Right hindlimb (tissue), 1 donor: Measurements from ENCODE around the gene ST3GAL3.

Experiments used
- DNase-seq: peaks from one replicate; pipeline ENCODE4 v3.0.0-alpha.2; 2018

The ST3GAL3 gene

DNA sequence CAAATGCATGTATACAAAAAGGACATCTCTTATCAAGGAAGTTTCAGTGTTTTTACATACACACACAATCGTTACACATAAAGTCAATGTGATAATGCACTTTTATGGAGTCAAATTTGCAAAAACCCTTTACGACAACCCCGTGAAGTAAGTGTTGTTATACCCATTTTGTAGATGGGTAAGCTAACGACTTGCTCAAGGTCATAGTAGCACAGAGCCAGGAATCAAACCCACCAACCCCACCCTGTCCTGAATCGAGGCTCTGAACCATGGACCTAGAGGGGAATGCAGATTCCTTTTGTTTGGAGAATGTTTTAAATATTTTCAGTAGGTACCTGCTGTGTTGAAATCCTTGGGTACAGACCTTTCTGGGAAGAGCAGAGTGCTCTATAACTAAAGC is 148.9 kb downstream of the ST3GAL3 start:
- DNase-seq = no peak

DNA sequence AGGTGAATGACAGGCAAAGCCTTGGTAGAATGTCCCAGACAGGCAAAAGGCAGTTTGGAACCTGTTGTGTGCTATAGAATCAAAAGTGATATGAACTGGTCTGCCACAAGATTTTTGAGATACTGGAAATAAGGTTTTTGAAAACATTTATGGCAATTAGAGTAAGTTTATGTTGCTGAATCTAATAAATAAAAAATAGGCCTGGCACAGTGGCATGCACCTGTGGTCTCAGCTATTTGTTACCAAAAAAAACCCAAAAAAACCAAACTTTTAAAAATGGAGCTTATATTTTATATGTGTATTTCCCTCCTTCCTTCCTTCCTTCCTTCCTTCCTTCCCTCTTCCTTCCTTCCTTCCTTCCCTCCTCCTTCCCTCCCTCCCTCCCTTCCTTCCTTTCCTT is 149.8 kb downstream of the ST3GAL3 start:
- no peak for DNase-seq

DNA sequence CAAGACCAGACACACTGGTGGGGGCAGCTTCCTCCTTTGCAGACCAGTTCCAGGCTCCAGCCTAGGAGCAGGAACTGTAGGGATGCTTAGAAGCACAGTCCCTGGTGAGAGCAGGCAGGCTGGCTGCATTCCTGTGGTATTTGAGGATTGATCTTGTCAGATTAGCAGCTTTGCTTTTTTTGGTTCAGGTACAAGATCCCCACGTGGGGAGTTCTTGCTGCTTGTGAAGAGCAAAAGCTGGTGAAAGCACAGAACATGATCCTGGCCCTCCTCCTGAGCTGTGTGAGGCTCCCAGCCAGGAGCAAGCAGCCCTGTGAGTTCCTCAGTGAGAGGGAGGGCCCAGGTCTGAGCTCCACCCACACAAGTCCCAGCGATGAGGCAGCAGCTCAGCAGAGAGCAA is 151.0 kb downstream of the ST3GAL3 start:
- peak; percentile 68 for DNase-seq

DNA sequence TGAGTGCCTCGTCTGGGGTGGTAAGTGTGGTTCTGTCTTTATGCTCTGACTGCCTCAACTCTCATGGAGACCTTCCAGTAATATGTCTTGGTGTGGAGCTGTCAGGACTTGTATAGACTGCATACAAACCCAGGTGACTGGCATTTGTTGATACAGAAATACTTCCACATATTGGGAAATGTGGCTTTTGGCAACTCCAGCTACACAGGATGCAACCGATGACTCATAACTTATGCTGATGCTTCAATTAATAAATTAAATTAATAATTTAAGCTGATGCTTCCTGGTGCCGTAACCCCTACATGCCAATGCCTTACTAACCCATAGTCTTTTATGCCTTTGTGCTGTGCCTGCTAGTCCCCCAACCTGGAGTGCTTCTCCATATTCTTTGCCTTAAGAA is 154.0 kb downstream of the ST3GAL3 start:
- DNase-seq = no peak

DNA sequence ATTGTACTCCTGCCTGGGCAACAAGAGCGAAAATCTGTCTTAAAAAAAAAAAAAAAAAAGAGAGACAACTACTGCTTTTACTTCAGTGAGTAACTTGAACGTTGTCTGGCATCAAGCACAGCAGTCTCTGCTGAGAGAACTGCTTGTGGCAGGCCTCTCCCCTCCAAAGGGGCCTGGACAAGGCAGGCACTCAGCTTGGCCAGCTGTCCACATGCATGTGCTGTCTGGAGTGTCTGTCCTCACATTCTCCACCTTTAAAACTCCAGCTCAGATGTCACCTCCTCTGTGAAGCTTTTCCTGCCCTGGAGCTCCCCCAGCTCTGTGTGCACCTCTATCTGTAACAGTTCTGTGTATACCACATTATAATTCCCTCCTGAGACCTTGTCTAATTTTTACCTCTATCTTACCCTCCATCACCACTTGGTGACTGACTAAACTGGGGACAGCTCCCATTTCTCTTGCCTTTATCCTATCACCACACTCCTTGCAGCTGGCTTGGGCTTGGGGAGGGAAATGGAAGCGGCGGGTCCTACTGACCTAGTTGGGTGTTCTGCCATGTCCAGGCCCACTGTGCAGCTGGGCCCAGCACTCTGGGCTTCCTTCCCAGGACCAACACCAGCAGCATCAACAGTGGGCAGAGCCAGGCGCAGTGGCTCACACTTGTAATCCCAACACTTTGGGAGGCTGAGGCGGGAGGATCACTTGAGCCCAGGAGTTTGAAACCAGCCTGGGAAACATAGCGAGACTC is 154.8 kb downstream of the ST3GAL3 start:
- no peak for DNase-seq

DNA sequence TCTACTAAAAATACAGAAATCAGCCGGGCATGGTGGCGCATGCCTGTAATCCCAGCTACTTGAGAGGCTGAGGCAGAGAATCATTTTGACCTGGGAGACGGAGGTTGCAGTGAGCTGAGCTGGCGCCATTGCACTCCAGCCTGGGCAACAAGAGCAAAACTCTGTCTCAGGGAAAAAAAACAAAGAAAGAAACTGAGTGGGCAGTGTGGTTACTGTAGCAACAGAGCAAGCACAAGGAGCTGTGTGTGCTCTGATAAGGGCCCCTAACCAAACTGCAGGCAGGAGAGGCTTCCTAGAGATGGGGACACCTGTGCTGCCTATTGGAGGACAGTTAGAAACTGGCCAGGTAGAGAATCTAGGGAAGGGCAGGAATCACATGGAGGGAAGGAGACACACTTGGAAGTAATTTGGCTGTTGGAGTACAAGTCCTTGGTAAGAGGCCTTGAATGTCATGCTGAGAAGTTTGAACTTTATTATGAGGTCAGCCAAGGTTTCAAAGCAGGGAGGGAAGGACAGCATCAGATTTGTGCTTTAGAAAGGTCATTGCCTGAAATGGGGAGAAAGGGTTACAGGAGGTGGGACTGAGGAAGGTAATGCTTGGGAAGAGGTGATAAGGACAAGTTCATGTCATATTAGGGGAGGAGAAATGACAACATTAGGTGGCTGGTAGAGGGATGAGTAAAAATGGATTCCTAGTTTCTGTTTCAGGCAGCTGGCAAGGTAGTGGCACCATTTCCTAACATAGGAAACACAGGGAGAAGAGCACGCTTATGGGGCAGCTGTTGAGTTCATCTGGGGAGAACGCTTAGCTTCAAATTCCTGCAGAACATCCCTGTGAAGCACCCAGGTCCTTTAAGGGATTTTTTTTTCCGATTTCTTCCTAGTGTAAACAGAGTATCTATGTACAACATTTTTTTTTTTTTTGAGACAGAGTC is 157.0 kb downstream of the ST3GAL3 start:
- DNase-seq = no peak

DNA sequence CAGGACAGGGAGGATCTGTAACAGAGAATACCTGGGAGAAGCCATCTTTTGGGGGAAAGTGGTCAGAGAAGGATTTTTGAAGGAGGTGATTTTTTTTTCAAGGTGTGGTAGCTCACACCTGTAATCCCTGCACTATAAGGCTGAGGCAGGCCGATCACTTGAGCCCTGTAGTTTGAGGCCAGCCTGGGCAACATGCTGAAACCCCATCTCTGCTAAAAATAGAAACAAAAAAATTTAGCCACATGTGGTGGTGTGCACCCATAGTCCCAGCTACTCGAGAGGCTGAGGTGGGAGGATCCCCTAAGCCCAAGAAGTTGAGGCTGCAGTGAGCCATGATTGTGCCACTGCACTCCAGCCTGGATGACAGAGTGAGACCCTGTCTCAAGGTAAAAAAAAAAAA is 158.9 kb downstream of the ST3GAL3 start:
- no peak for DNase-seq

DNA sequence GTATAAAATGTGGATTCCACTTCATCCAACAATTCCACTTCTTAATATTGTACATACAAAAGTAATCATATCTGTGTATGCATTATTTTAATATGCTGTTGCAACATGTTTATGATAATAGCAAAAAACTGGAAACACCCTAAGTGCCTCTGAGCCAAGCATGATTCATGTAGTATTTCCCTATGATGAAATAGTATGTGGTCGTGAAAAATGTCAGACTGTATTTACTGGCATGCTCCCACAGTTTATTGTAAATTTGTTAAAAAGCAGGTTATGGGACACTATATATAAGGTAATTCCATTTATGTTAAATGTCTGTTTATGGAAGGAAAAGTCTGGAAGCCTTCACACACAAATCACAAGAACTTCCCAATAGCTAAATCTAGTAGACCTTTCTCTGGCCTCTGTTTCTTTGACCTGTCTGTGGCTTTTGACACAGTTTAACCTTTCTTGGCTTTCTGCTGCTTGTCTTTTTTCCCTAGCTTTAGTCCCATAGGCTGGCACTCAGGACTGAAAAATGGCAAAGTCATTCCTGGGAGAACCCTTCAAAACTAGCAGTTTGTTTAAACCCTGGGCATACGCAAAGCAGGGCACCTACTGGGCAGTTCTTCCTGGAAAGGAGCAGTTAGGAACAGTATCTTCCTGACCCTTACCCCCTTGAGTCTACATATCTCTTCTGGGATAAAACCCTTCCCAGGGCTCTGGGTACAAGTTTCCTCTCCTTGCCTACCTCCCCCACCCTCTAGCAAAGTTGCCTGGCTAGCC is 160.8 kb downstream of the ST3GAL3 start:
- DNase-seq = no peak

DNA sequence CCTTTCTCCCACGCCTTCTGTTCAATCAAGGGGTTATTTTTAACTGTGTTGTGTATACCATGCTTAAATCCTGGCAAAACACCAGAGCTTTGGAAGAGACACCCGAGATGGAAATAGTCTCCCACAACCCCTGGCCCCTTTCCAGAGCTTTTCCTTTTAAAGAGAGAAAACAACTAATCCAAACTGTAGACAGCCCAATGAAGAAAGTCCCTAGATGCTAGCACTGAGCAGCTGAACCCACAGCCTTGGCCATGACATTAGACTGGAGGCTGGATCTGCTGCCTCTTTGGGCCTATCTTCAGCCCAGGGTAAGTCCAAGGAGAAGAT is 161.4 kb downstream of the ST3GAL3 start:
- peak; percentile 58 for DNase-seq

DNA sequence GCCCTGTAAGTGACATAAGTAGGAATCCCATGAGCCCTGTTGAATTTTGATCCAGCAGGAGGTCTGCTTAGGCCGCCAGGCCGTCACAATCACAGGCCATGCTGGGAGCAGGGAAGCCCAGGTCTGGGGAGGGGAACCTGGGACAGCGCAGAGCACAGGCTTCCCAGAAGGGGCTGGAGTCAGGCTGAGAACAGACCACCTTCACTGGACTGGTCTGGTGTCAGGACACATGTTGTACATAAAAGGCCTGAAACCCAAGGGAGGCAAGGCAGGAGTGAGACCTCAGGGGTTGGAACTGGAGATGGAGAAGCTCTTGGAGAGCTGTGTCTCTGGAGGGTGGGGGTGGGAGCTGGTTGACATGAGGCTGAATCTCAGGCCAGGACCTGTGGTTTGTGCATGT is 163.0 kb downstream of the ST3GAL3 start:
- no peak for DNase-seq

DNA sequence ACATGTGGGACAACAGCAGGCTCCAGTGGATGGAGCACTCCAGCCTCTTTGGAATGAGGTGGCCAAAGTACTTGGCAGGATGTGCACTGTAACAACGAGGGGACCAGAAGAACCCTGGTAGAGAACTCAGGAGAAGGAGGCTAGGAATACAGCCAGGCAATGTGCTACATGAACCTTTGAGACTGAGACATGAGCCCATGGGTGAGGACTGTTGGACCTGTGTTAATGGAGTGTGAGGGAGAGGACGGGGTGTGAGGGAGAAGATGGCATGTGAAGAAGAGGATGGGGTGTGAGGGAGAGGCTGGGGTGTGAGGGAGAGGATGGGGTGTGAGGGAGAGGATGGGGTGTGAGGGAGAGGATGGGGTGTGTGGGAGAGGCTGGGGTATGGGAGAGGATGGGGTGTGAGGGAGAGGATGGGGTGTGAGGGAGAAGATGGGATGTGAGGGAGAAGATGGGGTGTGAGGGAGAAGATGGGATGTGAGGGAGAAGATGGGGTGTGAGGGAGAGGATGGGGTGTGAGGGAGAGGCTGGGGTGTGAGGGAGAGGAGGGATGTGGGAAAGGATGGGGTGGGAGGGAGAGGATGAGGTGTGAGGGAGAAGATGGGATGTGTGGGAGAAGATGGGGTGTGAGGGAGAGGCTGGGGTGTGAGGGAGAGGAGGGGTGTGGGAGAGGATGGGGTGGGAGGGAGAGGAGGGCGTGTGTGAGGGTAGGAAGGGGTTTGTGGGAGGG is 164.0 kb downstream of the ST3GAL3 start:
- DNase-seq = no peak

DNA sequence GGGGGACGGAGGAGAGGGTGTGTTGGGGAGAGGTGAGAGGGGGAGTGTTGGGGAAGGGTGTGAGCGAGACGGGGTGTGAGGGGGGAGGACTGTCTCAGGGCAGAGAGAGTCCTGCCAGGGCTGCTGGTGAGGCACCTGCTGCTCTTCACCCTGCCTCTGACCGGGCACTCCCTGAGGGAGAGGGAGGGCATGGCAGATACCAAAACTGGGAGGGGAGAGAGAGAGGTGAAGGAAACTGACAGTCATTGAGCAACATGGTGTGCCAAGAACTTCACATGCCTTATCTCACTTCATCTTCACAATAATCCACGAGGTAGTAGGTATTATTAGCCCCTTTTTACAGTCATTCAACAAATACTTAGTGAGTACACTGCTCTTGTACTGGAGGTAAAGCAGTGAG is 164.9 kb downstream of the ST3GAL3 start:
- no peak for DNase-seq

DNA sequence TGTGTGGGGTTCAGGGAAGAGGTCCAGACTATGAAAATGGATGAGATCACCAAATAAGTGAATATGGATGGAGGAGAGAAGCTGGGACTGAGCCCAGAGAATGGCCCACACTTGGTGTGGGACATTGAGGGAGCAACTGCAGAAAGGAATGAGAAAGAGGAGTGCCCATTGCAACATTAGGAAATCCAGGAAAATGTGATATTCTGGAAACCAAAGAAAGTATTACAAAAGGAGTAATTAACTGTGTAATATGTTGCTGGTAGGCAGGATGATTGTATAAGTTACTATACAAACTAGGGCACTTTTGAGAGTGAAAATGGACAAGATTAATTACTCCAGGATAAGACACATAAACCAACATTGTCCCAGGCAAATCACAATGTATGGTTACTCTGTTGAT is 166.5 kb downstream of the ST3GAL3 start:
- DNase-seq = no peak

DNA sequence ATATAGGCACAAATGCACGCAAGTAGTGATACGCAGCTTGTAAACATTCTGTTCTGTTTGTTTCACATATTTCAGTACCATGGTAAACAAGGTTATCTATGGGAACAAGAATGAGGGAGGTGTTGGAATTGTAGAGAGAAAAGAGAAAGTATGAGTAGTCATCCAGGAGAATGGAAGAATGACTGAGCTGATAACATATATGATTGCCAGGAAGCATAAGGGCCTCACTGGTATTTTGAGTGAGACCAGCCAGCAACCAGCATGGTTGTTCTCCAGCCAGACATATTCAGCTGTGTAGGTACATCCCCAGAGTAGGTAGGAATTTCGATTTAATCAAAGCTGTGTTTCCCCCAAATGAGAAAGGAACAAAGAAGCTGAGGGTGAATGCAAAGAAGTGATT is 167.4 kb downstream of the ST3GAL3 start:
- no peak for DNase-seq

DNA sequence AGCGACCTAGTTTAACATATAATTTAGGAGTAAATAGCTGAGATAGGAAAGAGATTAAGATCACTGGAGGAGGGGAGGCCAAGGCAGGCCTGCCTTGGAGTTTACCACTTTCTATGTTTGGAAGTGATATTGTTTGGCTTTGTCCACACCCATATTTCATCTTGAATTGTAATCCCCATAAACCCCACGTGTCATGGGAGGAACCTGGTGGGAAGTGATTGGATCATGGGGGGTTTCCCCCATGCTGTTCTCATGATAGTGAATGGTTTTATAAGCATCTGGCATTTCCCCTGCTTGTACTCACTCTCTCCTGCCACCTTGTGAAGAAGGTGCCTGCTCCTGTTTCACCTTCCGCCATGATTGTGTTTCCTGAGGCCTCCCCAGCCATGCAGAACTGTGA is 168.0 kb downstream of the ST3GAL3 start:
- DNase-seq = no peak

DNA sequence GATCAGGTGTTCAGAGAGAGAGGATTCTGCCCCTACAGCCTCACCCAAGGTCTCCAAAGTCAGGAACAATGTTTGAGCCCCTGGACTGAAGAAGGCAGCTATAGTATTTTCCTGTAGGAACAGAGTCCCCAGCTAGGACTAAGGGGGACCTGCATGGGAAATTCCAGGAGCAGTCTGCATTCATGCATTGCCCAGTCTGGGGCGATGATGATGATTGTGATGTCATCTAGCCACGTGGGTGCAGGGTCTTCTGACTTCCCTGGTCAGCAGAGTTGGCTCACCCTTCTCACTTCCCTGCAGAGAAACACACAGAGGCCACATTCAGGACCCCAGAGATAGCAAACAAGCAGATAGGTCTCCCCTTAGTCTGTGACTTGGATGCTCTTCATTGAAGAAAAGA is 169.8 kb downstream of the ST3GAL3 start:
- no peak for DNase-seq

DNA sequence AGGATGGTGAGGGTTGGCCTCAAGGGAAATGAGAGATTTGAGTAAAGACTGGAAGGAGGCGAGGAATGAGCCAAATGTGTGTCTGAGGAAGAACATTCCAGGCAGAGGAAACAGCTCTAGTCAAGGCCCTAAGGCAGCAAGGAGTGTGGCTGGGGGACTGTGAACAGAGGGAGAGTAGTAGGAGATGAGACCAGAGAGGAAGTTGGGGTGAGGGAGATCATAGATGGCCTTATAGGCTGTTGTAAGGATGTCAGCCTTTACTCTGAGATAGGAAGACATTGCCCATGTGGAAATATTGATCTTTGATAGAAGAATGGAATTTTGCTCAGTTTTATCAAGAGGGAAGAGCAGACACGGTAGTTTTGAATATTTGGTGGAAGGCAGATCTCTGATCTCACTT is 171.1 kb downstream of the ST3GAL3 start:
- DNase-seq = no peak

DNA sequence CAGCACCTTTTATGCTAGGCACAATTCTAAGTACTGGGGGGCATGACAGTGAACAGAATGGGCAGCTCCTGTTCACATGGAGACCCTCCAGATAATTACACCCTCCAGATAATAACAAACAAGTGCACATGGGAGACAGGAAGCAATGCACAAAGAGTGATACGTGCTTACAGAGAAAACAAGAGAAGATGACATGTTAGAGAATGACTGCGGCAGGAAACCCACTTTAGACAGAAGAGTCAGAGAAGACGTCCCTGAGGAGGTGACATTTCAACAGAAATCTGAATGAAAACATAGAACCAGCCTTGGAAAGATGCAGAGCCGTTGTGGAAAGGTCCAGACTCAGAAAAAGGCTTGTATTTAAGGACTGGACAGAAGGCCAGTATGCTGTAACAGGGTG is 171.5 kb downstream of the ST3GAL3 start:
- DNase-seq = no peak

DNA sequence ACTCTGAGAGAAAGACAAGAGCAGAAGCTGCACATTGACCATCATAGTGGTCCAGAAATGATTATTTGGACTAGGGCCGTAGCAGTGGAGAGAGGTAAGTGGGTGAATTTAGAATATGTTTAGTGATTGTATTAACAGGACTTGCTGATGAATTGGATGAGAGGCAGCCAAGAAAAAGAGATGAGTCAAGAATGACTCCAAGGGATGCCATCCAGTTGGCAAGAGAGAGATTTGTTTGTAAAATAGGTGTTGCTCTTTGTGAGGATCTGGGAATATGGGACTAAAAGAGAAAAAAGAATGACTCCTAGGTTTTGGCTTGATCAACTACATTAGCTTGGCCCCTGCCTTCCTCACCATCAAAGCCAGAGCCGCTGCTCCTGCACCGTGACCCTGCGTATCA is 172.1 kb downstream of the ST3GAL3 start:
- no peak for DNase-seq

DNA sequence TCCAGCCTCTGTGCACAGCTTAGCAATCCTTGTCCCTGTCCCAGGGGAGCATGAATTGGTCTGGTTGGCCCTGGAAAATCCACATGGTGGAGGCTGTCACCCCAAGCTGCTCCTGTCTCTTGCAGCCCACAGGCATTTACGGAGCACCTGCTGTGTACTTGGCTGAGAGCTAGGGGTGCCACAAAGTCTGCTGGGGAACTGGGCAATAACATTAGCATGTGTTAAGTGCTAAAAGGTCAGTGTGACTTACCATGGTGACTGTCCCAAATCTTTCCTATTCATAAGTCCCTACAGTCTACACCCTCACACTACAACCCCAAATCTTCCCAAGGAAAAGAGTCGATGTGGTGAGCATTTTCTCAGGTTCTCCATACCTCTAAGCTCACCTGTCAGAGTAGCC is 172.7 kb downstream of the ST3GAL3 start:
- DNase-seq = no peak

DNA sequence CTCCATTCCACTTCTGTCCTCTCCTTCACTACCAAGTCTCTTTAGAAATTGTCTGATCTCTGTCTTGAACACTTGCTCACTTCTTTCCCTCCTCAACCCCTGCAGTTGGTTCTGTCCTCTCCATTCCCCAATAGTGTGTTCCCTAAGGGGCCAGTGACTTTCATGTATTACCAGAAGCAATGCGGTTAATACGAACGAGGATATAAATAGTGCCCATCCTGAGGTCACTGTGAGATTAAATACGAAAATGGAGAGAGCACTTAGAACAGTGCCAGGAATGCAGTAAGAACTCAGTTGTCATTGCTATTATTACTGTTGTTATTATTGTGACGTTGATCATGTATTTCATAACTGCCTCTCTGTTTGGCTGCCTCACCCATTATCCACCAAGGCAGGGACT is 173.3 kb downstream of the ST3GAL3 start:
- DNase-seq = no peak

DNA sequence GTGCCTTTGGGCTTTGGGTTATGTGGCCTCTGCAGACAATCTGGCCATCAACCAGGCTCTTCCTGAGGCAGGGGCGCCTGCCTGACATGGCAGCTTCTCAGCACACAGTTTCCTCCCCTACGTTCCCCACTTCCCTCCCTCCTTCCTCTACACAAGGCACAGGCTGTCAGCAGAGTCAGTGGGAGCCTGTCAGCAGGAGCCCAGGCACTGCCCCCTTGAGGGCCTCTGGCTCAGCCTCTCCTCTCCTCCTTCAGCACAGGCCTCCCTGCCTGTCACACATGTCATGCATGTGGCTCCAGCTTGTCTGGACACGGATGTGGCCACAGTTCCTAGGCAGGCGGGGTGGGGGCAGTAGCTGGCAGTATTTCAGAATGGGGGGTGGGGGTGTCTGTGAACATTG is 174.1 kb downstream of the ST3GAL3 start:
- DNase-seq = peak; percentile 41

DNA sequence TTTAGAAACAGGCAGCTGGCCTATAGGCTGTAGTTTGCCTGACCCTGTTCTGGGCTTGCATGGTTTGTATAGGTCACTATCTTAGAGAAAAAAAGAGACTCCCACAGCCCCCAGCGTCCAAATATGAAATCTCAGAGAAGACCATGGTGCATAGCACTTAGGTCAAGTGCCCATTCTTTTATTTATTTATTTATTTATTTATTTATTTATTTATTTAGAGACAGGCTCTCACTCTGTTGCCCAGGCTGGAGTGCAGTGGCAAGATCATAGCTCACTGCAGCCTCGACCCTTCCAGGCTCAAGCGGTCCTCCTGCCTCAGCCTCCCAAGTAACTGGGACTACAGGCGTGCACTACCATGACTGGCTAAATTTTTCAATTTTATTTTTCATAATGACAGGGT is 175.4 kb downstream of the ST3GAL3 start:
- no peak for DNase-seq
